Trophoblast cell (in vitro differentiated cells and primary cell): Measurements from ENCODE around the gene CBX8.

Experiments
- DNase-seq, 2 donors: peaks; one replicate each; pipeline ENCODE4 v3.0.0-alpha.2; 2016
- H2AFZ ChIP-seq: 2 replicates; pipeline ENCODE4 v1.6.1; 2013; ENCODE audit warnings: low read length, moderate library complexity, mild to moderate bottlenecking; ENCODE audit not compliant: insufficient read depth, poor library complexity
- H2AK5ac ChIP-seq: 2 replicates; pipeline ENCODE4 v1.6.1; 2013; ENCODE audit warnings: mild to moderate bottlenecking, low read length
- H2BK120ac ChIP-seq: 2 replicates; pipeline ENCODE4 v1.6.1; 2013; ENCODE audit warnings: low read length, mild to moderate bottlenecking, moderate library complexity; ENCODE audit not compliant: insufficient read depth, poor library complexity
- H2BK12ac ChIP-seq: 2 replicates; pipeline ENCODE4 v1.6.1; 2013; ENCODE audit warnings: mild to moderate bottlenecking, low read length, moderate library complexity
- H2BK5ac ChIP-seq: 2 replicates; pipeline ENCODE4 v1.6.1; 2013; ENCODE audit warnings: low read length, low read depth, moderate library complexity, mild to moderate bottlenecking; ENCODE audit not compliant: poor library complexity
- H3K14ac ChIP-seq: 2 replicates; pipeline ENCODE4 v1.6.1; 2013; ENCODE audit warnings: mild to moderate bottlenecking, low read length
- H3K18ac ChIP-seq: 2 replicates; pipeline ENCODE4 v1.6.1; 2013; ENCODE audit warnings: mild to moderate bottlenecking, low read length
- H3K23ac ChIP-seq: 2 replicates; pipeline ENCODE4 v1.6.1; 2013; ENCODE audit warnings: low read length
- H3K27ac ChIP-seq: 2 replicates; pipeline ENCODE4 v1.5.1; 2013; ENCODE audit warnings: low read depth, mild to moderate bottlenecking, inconsistent platforms, low read length, moderate library complexity
- H3K27me3 ChIP-seq: 2 replicates; pipeline ENCODE4 v1.6.1; 2013; ENCODE audit warnings: inconsistent platforms, mild to moderate bottlenecking, low read length, moderate library complexity; ENCODE audit not compliant: insufficient read depth
- H3K36me3 ChIP-seq, 2 experiments: 1 replicate in 1 of 2; 2 replicates in 1 of 2; pipeline ENCODE4 v1.6.1; 2013; ENCODE audit warnings: low read length in 2 of 2, mild to moderate bottlenecking in 2 of 2, moderate library complexity in 1 of 2; ENCODE audit not compliant: insufficient read depth in 2 of 2, control insufficient read depth in 1 of 2
- H3K4ac ChIP-seq: 2 replicates; pipeline ENCODE4 v1.6.1; 2013; ENCODE audit warnings: low read depth, mild to moderate bottlenecking, low read length, moderate library complexity
- H3K4me1 ChIP-seq, 2 experiments: 1 replicate in 1 of 2; 2 replicates in 1 of 2; pipeline ENCODE4 v1.6.1; 2013; ENCODE audit warnings: low read length in 2 of 2, mild to moderate bottlenecking in 2 of 2, moderate library complexity in 1 of 2; ENCODE audit not compliant: insufficient read depth in 2 of 2, control insufficient read depth in 1 of 2
- H3K4me2 ChIP-seq: 2 replicates; pipeline ENCODE4 v1.6.1; 2013; ENCODE audit warnings: inconsistent platforms, mild to moderate bottlenecking, low read length, moderate library complexity
- H3K4me3 ChIP-seq: 2 replicates; pipeline ENCODE4 v1.5.1; 2013; ENCODE audit warnings: mild to moderate bottlenecking, low read depth, low read length, inconsistent platforms
- H3K79me1 ChIP-seq: one replicate; pipeline ENCODE4 v1.6.1; 2013; ENCODE audit warnings: low read length
- H3K79me2 ChIP-seq: 2 replicates; pipeline ENCODE4 v1.6.1; 2013; ENCODE audit warnings: low read length, mild to moderate bottlenecking; ENCODE audit not compliant: control insufficient read depth, insufficient read depth, poor library complexity
- H3K9ac ChIP-seq: 2 replicates; pipeline ENCODE4 v1.6.1; 2013; ENCODE audit warnings: mild to moderate bottlenecking, low read length
- H3K9me3 ChIP-seq: 2 replicates; pipeline ENCODE4 v1.6.1; 2013; ENCODE audit warnings: low read depth, mild to moderate bottlenecking, control low read depth, inconsistent platforms, low read length; ENCODE audit not compliant: insufficient read depth
- H4K12ac ChIP-seq: 2 replicates; pipeline ENCODE4 v1.6.1; 2013; ENCODE audit warnings: low read depth, mild to moderate bottlenecking, low read length, moderate library complexity
- H4K8ac ChIP-seq: 2 replicates; pipeline ENCODE4 v1.6.1; 2013; ENCODE audit warnings: low read depth, mild to moderate bottlenecking, low read length, moderate library complexity
- H4K91ac ChIP-seq: one replicate; pipeline ENCODE4 v1.6.1; 2013; ENCODE audit warnings: low read depth, mild to moderate bottlenecking, low read length, moderate library complexity
- WGBS: extraction: QIAGEN DNeasy Blood & Tissue Kit; methylation state at CpG from one replicate; pipeline ENCODE4 v1.1.7; 2013; ENCODE audit warnings: missing lambda C conversion rate; ENCODE audit not compliant: insufficient read length, insufficient coverage; ENCODE audit errors: extremely low coverage; 5-methylcytosine and 5-hydroxymethylcytosine counted together

The CBX8 gene

DNA sequence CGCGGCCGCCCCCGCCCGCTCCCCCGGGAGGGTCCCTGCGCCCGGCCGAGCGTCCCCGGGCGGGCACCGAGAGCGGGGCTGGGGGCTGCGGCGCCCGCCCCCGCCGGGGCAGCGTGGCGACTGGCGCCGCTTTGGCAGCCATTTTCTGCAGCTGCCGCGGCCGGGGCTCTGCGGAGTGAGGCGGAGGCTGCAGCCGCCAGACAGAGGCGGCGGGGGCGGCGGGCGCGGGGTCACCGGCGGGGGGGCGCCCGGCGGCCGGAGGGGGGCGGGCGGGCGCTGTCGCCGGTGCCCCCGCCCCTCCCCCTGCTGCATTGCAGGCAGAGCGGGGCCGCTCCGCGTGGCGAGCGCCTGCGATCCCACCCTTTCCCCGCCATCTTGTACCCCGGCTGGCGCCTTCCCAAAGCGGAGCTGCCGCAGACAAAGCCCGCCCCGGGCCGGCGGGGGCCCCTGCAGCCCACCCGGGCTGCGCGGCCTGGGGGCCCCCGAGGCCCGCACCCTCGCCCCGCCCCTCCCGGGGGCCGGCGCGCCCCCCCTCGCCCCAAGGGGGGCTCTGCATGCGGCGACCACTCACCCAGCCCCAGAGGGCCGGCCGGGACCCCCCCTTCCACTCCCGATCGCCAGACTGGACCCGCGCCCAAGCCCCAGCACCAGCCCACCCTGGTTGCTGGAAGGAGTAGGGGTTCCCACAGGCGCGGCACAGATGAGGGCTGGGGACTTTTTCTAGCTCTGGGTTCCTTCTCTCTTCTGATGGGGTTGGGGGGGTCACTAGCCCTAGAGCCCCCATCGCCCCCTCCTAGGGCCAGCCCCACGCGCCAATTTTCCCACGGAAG lies 16.6 kb upstream of the CBX8 start:
- peak overlapping the region; percentile 92 for H4K91ac ChIP-seq
- peak overlapping the region; percentile 23 for H3K14ac ChIP-seq
- no peaks in the 10 kb centered on the region for H3K36me3 ChIP-seq
- peaks cover 21 to 37% of the 10 kb centered on the region in 2 experiments for H3K4me1 ChIP-seq
- no peak overlapping the region for H3K27ac ChIP-seq
- no peak overlapping the region for H3K9ac ChIP-seq
- peak overlapping the region; percentile 59 for H4K8ac ChIP-seq
- peak overlapping the region; percentile 34 for H2BK120ac ChIP-seq
- peaks cover 4% of the 10 kb centered on the region for H3K9me3 ChIP-seq
- no peak for DNase-seq
- no peak overlapping the region for H3K4ac ChIP-seq
- no peak overlapping the region for H2BK5ac ChIP-seq
- no CpG with 5 or more reads among the region's 89 CpGs for WGBS
- no peak overlapping the region for H2AK5ac ChIP-seq
- peaks cover 2% of the 10 kb centered on the region for H3K79me2 ChIP-seq
- H4K12ac ChIP-seq = no peak overlapping the region
- H3K18ac ChIP-seq = peak overlapping the region; percentile 54
- peak overlapping the region; percentile 72 for H2AFZ ChIP-seq
- H3K79me1 ChIP-seq = peaks cover 12% of the 10 kb centered on the region
- peaks cover 81% of the 10 kb centered on the region for H3K27me3 ChIP-seq
- H3K23ac ChIP-seq = no peak overlapping the region
- H3K4me3 ChIP-seq = peak overlapping the region; percentile 23
- H2BK12ac ChIP-seq = no peak overlapping the region
- peak overlapping the region; percentile 60 for H3K4me2 ChIP-seq

DNA sequence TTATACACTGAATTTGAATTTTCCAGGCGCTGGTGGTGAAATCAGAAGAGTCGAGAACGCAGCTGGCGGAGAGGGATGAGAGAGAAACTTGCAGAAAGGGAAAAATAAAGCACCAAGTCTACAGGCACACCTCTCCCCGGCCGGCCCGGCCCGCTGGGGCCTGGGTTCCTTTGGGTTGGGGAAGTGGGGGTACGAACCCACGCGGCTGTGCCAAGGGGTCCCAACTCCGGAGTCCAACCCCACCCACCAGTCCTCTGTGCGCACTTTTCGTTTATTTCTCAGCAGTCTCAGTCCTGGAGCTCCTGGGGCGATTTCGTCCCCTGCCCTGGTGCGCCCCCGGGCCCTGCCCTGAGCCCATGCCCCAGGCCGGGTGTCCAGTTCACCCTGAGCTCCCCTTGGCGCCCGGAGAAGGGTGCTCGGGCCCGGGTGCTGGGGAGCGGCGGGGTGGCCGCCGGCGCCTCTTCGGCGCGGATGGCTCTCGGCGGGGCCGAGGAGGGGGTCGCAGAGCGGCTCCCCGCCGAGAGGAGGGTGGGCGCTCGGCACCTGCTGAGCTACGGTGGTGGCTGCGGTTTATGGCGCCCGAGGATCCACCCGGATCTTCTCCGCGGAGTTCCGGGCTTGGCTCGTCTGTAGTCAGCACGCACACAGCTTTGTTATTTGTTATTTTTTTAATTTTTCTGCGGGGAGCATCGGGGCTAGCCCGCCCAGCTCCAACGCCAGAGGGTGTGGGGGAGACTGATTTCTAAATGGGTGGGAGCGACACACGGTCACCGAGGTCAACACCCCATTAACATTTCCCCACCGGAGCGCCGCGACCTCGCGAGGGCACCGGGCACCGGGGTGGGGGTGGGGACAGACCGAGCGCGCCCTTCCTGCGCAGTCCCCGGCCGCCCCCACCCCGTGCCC lies 15.7 kb upstream of the CBX8 start:
- no CpG with 5 or more reads among the region's 72 CpGs for WGBS

DNA sequence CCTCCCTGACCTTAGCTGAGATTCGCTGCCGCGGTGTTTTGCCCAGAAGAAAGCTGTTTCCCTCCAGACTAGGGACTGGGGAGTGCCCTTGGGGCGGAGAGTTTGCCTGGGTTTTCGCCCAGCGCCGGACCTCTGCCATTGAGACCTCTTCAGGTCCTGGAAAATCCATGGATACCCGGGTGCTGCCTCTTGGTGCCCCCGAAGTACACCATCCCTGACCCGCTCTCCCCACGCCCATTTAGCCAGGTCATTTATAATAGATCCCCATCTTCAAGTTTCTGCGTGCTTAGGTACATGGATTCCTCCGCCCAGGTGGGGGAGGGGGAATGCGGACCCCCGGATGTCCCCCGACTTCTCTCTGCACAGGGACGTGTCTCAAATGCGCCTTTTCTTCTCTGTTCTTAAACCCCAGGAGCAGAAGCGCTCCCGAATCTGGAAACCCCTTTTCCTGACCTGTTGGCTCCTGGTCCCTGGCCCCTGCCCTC lies 15.0 kb upstream of the CBX8 start:
- Histone ChIP-seq H3K9ac (no peak overlapping the region), H2BK12ac (no peak overlapping the region)

More for the DNA sequence above, 15.7 kb upstream of the CBX8 start:
- DNase-seq = no peak
- Histone ChIP-seq H3K4ac (no peak overlapping the region), H3K4me2 (peak overlapping the region; percentile 54), H3K23ac (no peak overlapping the region), H3K79me1 (peaks cover 12% of the 10 kb centered on the region), H3K4me3 (no peak overlapping the region), H3K27me3 (peaks cover 82% of the 10 kb centered on the region), H3K79me2 (peaks cover 2% of the 10 kb centered on the region), H2BK120ac (no peak overlapping the region), H3K14ac (no peak overlapping the region), H3K9me3 (peaks cover 4% of the 10 kb centered on the region), H3K9ac (no peak overlapping the region), H4K91ac (no peak overlapping the region), H4K12ac (no peak overlapping the region), H2AK5ac (no peak overlapping the region), H3K4me1 (peaks cover 21 to 37% of the 10 kb centered on the region in 2 experiments), H2BK5ac (no peak overlapping the region), H3K27ac (no peak overlapping the region), H2BK12ac (no peak overlapping the region), H3K18ac (no peak overlapping the region), H2AFZ (no peak overlapping the region), H3K36me3 (no peaks in the 10 kb centered on the region), H4K8ac (no peak overlapping the region)

More for the DNA sequence above, 15.0 kb upstream of the CBX8 start:
- H3K27ac ChIP-seq = no peak overlapping the region
- H2AK5ac ChIP-seq = no peak overlapping the region
- no peak overlapping the region for H2AFZ ChIP-seq
- no peak overlapping the region for H2BK5ac ChIP-seq
- no peak overlapping the region for H3K4me2 ChIP-seq
- H3K23ac ChIP-seq = no peak overlapping the region
- peaks cover 83% of the 10 kb centered on the region for H3K27me3 ChIP-seq
- peaks cover 10% of the 10 kb centered on the region for H3K9me3 ChIP-seq
- no peak overlapping the region for H3K18ac ChIP-seq
- peaks cover 21 to 37% of the 10 kb centered on the region in 2 experiments for H3K4me1 ChIP-seq
- peaks cover 12% of the 10 kb centered on the region for H3K79me1 ChIP-seq
- no CpG with 5 or more reads among the region's 20 CpGs for WGBS
- no peak overlapping the region for H3K4ac ChIP-seq
- H4K8ac ChIP-seq = no peak overlapping the region
- no peaks in the 10 kb centered on the region for H3K36me3 ChIP-seq
- H4K91ac ChIP-seq = no peak overlapping the region
- no peak overlapping the region for H3K14ac ChIP-seq
- DNase-seq = peak in 1 of 2 donors; percentile 52
- no peak overlapping the region for H3K4me3 ChIP-seq
- H4K12ac ChIP-seq = no peak overlapping the region
- H3K79me2 ChIP-seq = peaks cover 2% of the 10 kb centered on the region
- no peak overlapping the region for H2BK120ac ChIP-seq
